ENCODE data around the gene FUT7.

FUT7 gene

DNA sequence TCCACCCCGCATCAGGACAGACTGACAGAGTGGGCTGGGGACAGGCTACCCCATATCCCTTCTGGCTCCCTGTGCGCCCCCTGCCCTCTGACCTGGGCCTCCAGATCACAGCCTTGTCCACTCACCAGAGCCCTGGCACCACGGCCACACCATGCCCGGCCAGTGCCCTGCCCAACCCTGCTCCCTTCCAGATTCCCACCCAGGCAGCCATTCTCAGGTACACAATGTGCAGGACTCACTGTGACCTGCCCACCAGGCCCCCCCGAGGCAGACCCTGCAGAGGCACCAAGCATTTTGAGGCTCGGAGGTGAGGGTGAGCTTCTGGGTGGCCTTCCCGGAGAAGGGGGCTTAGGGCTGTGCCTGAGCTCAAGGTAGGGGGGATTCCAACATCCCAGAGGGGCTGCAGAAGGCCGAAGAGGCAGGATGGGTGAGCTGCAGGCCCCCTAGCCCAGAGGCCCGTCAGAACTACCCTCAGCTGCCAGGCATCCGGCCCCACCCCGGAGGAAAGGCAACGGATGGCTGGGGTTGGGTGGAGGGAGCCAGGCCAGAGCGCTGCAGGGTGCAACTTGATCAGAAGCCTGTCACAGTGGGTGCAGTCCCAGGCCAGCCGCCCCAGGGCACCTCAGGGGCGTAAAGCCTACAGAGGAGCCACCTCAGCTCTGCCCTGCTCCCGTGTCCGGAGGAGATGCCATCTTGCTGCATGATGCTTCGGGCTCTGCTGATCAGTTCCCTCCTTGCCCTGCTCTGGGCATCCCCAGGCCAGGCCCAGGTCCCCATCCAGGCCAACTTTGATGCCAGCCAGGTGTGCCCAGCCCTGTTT, 49.4 kb downstream of the FUT7 start, which contains the start of gene LCNL1:
Gene LCNL1 (plus strand): TSS at position 762 of the 820 bp plus-strand sequence. CDS start 594 bp downstream, outside the sequence.
- DNase-seq (ENCODE audit: low read depth): no peak

DNA sequence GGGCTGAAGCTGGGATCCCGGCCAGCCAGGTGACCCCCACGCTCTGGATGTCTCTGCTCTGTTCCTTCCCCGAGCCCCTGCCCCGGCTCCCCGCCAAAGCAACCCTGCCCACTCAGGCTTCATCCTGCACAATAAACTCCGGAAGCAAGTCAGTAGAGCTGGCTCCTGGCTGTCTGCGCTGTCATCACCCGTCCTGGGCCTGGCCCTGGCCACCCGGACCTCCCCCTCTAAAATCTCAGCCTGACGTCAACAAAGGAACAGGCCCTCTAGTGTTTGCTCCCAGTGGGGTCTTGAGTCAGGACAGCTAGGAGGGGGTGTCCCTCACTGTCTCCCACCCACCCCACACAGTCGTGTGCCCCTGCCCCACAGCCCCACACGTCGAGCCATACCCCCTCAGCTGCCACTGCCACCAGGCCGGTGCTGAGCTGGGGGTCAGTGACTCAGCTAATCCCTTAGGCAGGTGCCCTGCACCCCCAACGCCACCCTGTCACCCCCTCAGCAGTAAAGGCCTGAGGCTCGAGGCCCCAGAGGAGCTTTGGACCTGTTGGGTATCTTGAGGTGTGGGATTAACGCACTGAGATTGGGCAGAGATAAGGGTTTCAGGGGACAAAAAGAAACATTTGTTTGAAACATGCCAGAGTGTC, 50.2 kb downstream of the FUT7 start:
- DNase-seq (ENCODE audit: low read depth): no peak

DNA sequence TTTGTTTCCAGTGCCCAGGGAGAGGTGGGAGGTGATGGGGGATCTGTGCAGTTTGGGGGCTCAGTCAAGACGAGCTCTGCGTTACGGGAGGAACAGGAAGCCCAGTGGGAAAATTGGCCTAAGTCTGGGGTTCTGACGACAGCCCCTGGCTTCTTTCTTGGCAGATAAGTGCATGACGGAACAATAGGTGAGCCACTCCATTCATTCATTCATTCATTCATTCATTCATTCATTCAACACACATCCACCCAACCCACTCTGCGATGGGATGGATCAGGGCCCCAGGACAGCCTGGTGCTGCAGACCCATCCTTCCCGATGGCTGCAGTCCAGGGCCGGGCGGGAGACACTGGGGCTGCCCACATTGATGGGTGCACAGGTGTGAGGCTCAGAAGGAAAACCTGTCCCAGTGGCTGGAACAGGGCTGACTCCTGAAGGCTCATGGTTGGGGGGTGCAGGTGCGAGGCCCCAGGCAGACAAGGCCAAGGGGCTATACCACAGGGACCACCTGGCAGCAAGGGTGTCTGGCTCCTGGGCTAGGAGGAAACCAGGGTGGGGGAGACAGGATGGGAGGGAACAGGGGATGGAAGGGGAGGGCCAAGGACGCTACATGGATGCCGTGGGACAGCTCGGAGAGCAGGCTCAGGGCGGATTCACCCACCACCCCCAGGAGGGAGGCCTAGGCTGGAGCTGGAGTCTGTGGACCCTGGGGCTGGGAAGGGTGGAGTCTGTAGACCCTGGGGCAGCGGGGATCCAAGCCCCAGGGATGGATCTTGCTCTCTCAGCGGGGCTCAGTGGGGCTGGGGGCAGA, 51.0 kb downstream of the FUT7 start:
- DNase-seq (ENCODE audit: low read depth): no peak
